Renal cortex interstitium (tissue), 11 donors: ENCODE data around the gene RPN2. TPM values are rescaled to one million over a fixed set of nuclear protein-coding genes. Genes with fewer than 3 reads are reported as not detected.

Experiments used
- DNase-seq, 11 donors: peaks; one replicate each; pipeline ENCODE4 v3.0.0-alpha.2; 2013; ENCODE audit warnings: low read depth in 9 of 11, low spot score in 4 of 11; ENCODE audit errors: extremely low read depth in 1 of 11
- polyA plus RNA-seq, 3 donors: library from polyadenylated mRNA; unstranded; fragments of 120-200 nt; gene quantifications; one replicate each; pipeline ENCODE4 v1.2.1, GENCODE V29; 2013; ENCODE audit not compliant: insufficient read length in 3 of 3

The RPN2 gene
- polyA plus RNA-seq, 3 donors = 281 to 309 (median 296) TPM

DNA sequence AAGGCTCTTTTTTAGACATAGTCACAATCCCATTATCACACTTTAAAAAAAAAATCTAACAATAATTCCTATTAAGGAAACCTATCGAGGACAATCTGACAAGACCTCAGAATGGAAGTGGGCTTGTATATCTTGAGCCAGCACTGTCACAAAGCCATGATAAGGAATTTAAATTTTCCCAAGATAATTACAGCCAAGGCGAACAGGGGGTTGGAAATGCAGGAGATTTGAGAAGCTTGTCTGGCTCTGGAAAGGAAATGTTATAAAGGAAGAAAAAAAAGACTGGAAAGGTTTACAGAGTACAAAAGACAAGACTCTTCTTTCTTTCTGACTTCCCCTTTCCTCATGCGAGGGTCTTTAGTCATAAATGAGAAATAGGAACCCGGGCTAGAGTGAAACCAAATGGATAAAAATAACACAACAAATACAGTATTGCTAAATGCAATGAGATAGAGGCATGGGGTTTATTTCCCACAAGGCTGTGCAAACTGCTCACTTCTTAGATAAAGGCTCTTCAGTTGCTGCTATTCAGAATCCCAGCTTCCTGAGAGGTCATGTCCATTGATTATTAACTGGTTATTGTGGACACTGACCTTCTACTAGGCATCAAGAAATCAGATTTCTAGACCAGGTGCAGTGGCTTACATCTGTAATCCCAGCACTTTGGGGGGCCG, 95.9 kb downstream of the RPN2 start:
- DNase-seq = no peak

DNA sequence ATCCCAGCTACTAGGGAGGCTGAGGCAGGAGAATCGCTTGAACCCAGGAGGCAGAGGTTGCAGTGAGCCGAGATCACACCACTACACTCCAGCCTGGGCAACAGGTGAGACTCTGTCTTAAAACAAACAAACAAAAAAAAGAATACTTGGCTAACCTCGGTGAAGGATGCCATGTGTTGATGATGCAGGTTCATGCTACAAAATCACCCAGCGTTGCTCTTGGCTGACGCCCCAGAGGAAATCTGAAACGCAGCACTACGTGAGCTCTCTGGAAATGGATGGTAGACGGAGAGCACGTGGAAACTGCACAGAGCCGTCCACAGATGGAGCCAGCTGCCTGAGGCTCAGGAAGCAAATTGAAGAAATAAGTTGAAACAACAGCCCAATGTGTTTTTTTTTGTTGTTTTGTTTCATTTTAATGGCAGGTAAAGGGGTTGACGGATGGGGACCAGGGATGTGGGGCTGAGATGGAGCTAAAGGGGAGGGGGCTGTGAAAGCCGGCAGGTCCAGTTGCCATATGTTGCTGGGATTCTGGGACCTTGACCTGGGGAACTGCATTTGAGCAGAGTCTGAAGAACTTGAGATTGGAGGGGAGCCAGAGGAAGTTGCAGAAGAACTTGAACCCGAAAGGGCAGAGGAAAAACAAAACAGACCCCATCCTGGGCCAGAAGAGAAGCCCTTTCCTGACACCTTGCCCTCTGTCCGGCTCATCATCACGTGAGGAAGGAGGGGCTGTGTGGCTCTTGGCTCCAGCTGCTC, 97.5 kb downstream of the RPN2 start:
- peak; percentile 49 to 81 (median 64) for DNase-seq

DNA sequence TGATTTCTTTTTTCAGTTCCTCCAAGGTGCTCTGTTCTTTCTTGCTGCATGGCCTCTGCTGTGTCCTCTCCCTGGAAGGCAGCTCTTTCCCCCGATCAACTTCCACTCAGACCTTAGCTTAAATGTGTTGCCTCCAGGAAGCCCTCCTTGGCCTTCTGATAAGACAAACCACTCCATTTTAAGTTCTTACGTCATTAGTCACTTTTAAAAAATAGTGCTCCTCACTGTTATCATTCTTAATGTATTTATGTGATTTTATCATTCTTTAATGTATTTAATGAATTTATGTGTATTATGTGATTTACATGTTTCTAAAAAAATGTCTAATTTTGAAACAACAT, 98.1 kb downstream of the RPN2 start:
- DNase-seq = no peak

DNA sequence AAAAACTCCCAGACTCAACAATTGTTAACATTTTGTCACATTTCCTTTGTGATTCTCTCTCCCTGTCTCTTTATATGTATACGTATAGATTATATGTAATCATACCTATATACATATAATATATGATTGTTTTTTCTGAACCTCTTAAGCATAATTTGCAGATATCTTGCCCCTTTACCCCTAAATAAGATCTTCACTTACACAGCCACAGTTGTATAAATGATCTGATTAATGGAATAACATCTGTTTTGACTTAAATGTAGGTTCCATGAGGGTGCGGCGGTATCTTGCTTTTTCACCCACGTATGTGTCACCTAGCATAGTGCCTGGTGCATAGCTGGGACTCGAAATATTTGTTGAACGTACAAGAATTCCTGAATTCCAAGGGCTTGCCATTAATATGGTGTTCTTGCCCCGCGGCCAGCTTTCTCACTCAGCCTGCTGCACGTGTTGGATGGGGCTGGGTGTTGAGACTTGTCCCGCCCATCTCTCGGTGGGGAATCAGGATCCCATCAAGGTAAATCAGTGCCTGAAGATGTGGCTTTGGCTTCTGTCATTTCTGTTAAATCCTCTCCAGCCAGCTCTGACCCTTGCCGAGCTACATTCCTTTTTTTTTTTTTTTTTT, 99.9 kb downstream of the RPN2 start:
- no peak for DNase-seq

DNA sequence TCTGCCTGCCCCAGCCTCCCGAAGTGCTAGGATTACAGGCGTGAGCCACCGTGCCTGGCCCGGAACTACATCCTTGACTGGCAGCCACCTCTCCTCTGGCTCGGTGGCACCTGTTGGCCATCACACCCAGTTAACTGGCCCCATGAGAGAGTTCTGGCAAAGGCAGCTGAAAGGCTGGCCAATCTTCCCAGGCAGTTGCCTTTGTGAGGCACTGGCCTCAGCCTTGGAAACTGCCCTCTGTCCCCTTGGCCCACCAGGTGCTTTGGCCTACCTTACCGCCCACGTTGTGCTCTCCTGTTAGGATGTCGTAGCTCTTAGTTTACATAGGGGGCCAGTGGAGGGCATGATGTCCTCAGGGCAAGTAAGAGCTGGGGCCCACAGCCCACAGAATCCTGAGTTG, 100.7 kb downstream of the RPN2 start:
- no peak for DNase-seq

DNA sequence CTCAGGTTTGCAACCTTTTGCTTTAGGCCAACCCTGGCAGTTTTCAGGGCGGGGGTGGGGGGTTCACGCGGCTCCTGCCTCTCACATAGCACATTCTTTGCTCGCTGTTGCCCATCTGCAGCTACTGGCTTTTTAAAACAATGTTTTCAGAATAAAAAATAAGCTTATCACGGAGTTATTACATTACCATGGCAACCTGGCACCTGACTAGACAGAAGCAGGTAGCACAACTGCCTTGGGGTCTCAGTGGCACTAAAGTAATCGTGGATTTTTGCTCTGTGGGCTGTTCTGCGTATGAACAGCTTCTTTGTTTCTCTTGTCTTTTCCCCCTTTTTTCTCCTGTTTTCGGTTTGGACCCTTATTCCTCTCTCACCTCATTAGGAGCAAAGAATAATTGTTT, 101.3 kb downstream of the RPN2 start:
- DNase-seq = peak in 1 of 11 donors; percentile 7

DNA sequence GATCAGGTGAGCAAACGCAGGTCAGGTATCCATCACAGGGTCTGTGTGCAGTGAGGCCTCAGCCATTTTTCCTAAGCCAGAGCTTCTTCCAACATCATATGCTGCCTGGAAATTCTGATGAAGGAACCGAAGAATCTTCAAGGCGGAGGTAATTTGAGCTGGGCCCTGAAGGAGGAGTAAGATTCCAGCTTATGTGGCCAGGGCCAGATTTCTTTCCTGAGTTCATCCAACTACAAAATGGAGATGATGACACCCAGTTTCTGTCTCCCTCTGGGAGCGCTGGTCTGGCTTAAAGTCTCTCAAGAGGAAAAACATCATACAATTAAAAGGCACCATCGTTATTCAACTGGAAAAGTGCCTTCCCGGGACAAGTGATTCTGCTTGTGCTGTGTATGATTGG, 103.4 kb downstream of the RPN2 start:
- peak in 7 of 11 donors; percentile 11 to 39 (median 19) for DNase-seq

DNA sequence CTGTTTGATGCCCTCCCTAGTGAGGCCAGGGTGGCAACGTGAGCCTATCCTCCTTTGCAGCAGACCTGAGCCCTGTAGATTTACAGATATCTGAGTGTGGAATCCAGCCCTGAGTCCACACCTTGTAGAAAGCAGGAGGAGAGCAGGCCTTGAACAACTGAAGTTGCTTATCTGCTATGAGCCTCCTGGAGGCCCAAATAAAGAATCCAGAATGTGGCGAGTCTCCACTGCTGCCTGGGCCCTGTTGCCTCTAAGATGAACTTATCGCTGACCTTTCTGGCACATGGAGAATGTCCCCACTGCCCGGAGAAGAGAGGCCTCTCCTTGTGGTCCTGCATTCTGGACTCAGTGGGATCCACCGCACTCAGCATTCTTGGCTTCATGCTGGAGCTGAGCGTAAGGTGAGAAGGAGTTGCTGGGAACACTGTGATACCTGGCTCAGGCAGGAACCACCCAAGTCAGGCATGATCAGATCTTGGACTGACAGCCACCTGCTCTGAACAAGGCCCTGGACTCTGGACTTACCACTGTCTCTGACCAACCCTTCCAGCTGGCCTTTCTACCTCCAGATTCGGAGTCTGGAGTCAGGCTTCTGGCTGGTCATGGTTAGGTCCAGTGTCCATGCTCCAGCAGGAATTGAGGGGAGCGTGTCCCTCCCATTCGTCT, 104.5 kb downstream of the RPN2 start:
- no peak for DNase-seq

DNA sequence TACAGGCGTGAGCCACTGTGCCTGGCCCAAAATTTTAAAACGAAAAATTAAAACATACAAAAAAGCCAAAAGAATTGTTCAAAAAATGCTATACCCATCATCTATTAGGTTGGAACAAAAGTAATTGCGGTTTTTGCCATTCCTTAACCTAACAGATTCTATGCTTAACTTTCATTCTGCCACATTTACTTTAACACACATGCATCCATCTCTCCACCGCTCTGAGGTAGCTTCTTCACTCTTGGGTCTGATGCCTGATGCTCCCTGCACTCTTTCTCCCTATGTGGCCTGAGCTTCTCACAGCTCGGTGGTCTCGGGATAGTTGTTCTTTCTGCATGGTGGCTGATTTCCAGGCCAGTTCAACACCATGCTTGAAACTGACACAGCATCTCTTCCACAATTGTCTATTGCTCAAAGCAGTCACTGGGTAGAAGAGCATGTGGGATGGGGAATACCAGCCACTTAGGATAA, 105.6 kb downstream of the RPN2 start:
- DNase-seq = no peak

DNA sequence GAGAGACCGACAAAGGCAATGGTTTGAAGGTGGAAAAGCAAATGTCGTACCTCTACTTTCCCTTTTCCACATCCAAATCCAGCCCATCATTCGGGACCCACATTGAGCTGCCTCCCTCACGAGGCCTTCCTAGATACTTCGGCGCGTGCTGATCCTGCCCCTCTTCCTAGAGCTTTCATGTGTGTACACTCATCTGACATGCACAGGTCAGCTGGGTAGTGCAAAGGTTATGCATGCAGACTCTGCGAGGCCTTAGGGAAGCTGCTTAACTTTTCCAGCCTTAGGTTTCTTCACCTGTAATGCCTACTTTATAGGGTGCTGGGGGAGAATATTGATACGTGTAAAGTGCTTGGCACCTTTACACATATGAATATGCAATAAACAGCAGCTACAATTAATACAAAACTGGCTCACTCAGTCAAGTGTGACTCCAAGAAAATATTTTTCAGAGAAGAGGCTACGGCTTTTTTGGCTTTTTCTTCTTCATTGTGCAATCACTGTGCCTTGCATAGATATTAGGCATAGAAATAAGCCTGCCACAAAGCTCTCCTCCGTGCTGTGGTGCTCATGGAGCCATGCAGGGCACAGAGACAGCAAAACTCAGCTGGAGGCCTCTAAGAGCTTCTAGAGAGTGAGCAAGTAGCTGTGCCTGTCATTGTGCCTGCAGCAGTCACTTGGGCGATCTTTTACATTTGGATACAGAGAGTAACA, 106.7 kb downstream of the RPN2 start:
- no peak for DNase-seq

DNA sequence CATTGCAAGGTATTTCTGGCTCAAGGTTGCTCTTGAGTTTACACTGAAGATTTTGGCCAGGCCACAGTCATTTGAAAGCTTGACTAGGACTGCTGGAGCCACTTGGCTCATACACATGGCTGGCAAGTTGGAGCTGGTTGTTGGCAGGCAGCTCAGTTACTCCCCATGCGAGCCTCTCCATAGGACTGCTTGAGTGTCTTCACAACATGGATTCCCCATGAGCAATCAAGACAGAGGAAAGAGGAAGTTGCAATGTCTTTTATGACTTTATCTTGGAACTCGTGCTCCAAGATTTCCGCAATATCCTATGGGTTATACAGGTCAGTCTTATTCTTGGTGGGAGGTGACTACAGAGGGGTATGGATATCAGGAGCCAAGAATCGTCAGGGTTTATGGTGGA, 109.0 kb downstream of the RPN2 start:
- DNase-seq = no peak

DNA sequence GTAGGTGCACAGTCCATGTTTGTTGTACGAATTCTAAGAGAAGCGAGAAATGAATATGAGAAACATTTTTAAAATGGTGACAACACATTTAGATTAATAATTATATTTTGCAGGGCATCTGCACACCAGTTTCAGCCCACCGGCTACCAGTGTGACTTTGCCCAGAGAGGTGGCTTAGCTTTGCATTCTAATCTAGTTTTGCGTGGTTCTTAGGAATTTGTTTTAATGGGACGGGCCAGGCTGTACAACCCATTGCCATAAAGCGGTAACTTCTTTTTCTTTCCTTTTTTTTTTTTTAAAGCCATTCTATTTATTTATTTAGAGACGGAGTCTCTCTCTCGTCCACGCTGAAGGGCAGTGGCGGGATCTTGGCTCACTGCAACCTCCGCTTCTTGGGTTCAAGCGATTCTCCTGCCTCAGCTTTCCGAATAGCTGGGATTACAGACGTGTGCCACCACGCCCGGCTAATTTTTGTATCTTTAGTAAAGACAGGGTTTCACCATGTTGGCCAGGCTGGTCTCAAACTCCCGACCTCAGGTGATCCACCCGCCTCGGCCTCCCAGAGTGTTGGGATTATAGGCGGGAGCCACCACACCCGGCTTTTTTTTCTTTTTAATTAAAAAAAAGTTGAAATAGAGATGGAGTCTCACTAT, 111.2 kb downstream of the RPN2 start:
- DNase-seq = no peak

Other genes starting within 250 kb of the RPN2 start
- 10 to 100 TPM; 21.8 to 24.8 (median 22.2) TPM for gene SAMHD1, start 227.6 kb upstream of the RPN2 start, polyA plus RNA-seq
- 10 to 100 TPM; 11.0 to 15.3 (median 12.4) TPM for gene RBL1, start 83.3 kb upstream of the RPN2 start, polyA plus RNA-seq
- 1 to 10 TPM; 5.9 to 7.8 (median 7.7) TPM for gene MROH8, start 218 bp downstream of the RPN2 start, polyA plus RNA-seq
- gene GHRH, start 82.5 kb downstream of the RPN2 start, polyA plus RNA-seq = not detected
- gene MANBAL, start 110.3 kb downstream of the RPN2 start, polyA plus RNA-seq = 10 to 100 TPM; 61.2 to 69.7 (median 68.7) TPM
- 10 to 100 TPM; 47.6 to 70.5 (median 56.5) TPM for gene SRC, start 166.8 kb downstream of the RPN2 start, polyA plus RNA-seq